ENCODE results near the gene UNC119B.

GRCh38 chr12:120754792-120755191, 44.5 kb downstream of the UNC119B start:
- TF ChIP-seq CTCF (conservative IDR thresholded peaks at IDR 0.05; ENCODE audit: low read depth, low read length), result no peak
- no peak for TF ChIP-seq MAZ (IDR thresholded peaks at IDR 0.05; ENCODE audit: borderline replicate concordance, low read depth, low read length)
- TF ChIP-seq POLR2A (IDR thresholded peaks at IDR 0.05; ENCODE audit: low read depth, low read length), result no peak
- TF ChIP-seq BHLHE40 (IDR thresholded peaks at IDR 0.05; ENCODE audit: low read depth, low read length), result no peak
- no peak for TF ChIP-seq RAD21 (IDR thresholded peaks at IDR 0.05; ENCODE audit: low read length)
- TF ChIP-seq MAFK (IDR thresholded peaks at IDR 0.05; ENCODE audit: low read depth, low read length), result no peak
- TF ChIP-seq SMC3 (IDR thresholded peaks at IDR 0.05; ENCODE audit: low read depth, low read length), result no peak
- TF ChIP-seq CEBPB (IDR thresholded peaks at IDR 0.05; ENCODE audit: low read depth, low read length), result no peak
- TF ChIP-seq RCOR1 (IDR thresholded peaks at IDR 0.05; ENCODE audit: insufficient replicate concordance, low read length), result no peak

All from IMR-90 (cell line).